ENCODE results near the gene POLD1.
"Not testable (repeated sequence)": the region's sequence is repeated elsewhere in the genome, so short reads cannot be mapped to it uniquely, and the experiment has no call there.

POLD1 gene

DNA sequence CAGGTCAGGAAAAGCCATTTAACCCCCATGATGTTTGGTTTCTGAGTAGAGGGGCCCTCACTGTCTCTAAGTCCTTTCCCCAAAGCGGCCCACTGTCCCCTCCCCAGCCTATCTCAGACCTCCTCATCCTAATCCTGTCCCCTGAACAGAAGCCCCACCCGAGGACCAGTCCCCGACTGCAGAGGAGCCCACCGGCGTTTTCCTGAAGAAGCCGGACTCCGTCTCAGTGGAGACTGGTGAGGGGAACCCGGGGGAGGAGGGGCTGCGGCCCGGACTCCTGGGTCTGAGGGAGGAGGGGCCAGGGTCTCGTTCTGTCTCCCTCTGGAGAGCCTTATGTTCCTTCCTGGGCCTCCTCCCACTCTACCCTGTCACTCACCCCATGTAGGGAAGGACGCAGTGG is 51.5 kb downstream of the POLD1 start:
- no peak overlapping the region for H3K4me3 ChIP-seq (ENCODE audit: low read depth, low read length)
- no peak overlapping the region for H3K18ac ChIP-seq (ENCODE audit: low read length)
- H3K9me3 ChIP-seq (ENCODE audit: insufficient read depth, low read depth, low read length): no peaks in the 10 kb centered on the region
- no peak overlapping the region for H3K9ac ChIP-seq (ENCODE audit: low read length)
- WGBS (ENCODE audit: extremely low coverage, insufficient coverage, insufficient read length): no CpG with 5 or more reads among the region's 12 CpGs
- H3K4me2 ChIP-seq (ENCODE audit: low read length): no peak overlapping the region
- no peak overlapping the region for H2BK120ac ChIP-seq (ENCODE audit: insufficient read depth, low read length, poor library complexity)
- no peak overlapping the region for H3K14ac ChIP-seq (ENCODE audit: low read length)
- H2BK5ac ChIP-seq (ENCODE audit: low read depth, low read length, poor library complexity): no peak overlapping the region
- H4K8ac ChIP-seq (ENCODE audit: low read depth, low read length): no peak overlapping the region
- DNase-seq: no peak
- H3K79me1 ChIP-seq (ENCODE audit: low read length): peaks cover 7% of the 10 kb centered on the region
- no peak overlapping the region for H3K4ac ChIP-seq (ENCODE audit: low read depth, low read length)
- H2BK12ac ChIP-seq (ENCODE audit: low read length): no peak overlapping the region
- H3K23ac ChIP-seq (ENCODE audit: low read length): no peak overlapping the region
- H2AK5ac ChIP-seq (ENCODE audit: low read length): no peak overlapping the region
- no peak overlapping the region for H2AFZ ChIP-seq (ENCODE audit: insufficient read depth, low read length, poor library complexity)
- peaks cover 6 to 8% of the 10 kb centered on the region in 2 experiments for H3K4me1 ChIP-seq (ENCODE audit: control insufficient read depth in 1 of 2, insufficient read depth in 2 of 2, low read length in 2 of 2)
- H4K12ac ChIP-seq (ENCODE audit: low read depth, low read length): no peak overlapping the region
- no peaks in the 10 kb centered on the region for H3K36me3 ChIP-seq (ENCODE audit: control insufficient read depth in 1 of 2, insufficient read depth in 2 of 2, low read length in 2 of 2)
- no peaks in the 10 kb centered on the region for H3K27me3 ChIP-seq (ENCODE audit: insufficient read depth, low read length)
- H3K27ac ChIP-seq (ENCODE audit: low read depth, low read length): no peak overlapping the region
- peaks cover 2% of the 10 kb centered on the region for H3K79me2 ChIP-seq (ENCODE audit: control insufficient read depth, insufficient read depth, low read length, poor library complexity)
- no peak overlapping the region for H4K91ac ChIP-seq (ENCODE audit: low read depth, low read length)

DNA sequence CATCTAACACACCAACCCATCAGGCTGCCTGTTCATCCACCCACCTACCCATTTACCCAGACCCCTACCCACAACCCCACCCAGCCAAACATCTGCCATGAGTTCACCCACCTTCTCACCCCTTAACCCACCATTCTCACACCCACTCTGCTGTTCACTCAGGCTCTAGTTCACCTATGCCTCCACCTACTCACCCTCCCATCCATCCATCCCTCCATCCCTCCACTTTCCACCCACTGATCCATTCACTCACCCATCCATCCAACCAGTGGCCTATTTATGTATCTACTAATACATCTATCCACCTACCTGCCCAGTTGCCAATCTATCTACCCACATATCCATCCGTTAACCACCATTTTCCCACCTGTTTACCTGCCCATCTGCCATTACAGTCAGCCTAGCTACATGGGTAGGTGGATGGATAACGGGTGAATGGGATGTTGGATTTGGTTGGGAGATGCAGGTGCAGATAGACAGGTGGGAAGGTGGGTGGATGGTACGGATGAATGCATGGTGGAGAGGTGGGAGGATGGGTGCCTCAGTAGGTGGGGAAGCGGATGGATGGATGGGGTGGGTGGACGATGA is 53.8 kb downstream of the POLD1 start:
- Histone ChIP-seq H2BK120ac (ENCODE audit: insufficient read depth, low read length, poor library complexity) (no peak overlapping the region), H3K27me3 (ENCODE audit: insufficient read depth, low read length) (no peaks in the 10 kb centered on the region), H3K9me3 (ENCODE audit: insufficient read depth, low read depth, low read length) (no peaks in the 10 kb centered on the region), H3K18ac (ENCODE audit: low read length) (no peak overlapping the region), H3K36me3 (ENCODE audit: control insufficient read depth in 1 of 2, insufficient read depth in 2 of 2, low read length in 2 of 2) (no peaks in the 10 kb centered on the region), H3K4me3 (ENCODE audit: low read depth, low read length) (no peak overlapping the region), H2AFZ (ENCODE audit: insufficient read depth, low read length, poor library complexity) (no peak overlapping the region), H3K27ac (ENCODE audit: low read depth, low read length) (no peak overlapping the region), H4K91ac (ENCODE audit: low read depth, low read length) (no peak overlapping the region), H3K4me1 (ENCODE audit: control insufficient read depth in 1 of 2, insufficient read depth in 2 of 2, low read length in 2 of 2) (no peaks in the 10 kb centered on the region), H3K23ac (ENCODE audit: low read length) (no peak overlapping the region), H3K4ac (ENCODE audit: low read depth, low read length) (no peak overlapping the region), H4K12ac (ENCODE audit: low read depth, low read length) (no peak overlapping the region), H3K79me2 (ENCODE audit: control insufficient read depth, insufficient read depth, low read length, poor library complexity) (no peaks in the 10 kb centered on the region), H3K9ac (ENCODE audit: low read length) (no peak overlapping the region), H3K4me2 (ENCODE audit: low read length) (no peak overlapping the region), H2BK12ac (ENCODE audit: low read length) (no peak overlapping the region), H3K79me1 (ENCODE audit: low read length) (no peaks in the 10 kb centered on the region), H3K14ac (ENCODE audit: low read length) (no peak overlapping the region), H2AK5ac (ENCODE audit: low read length) (no peak overlapping the region), H4K8ac (ENCODE audit: low read depth, low read length) (no peak overlapping the region), H2BK5ac (ENCODE audit: low read depth, low read length, poor library complexity) (no peak overlapping the region)
- 100% methylated on average over 2 of the region's 5 CpGs for WGBS (ENCODE audit: extremely low coverage, insufficient coverage, insufficient read length)
- no peak for DNase-seq

DNA sequence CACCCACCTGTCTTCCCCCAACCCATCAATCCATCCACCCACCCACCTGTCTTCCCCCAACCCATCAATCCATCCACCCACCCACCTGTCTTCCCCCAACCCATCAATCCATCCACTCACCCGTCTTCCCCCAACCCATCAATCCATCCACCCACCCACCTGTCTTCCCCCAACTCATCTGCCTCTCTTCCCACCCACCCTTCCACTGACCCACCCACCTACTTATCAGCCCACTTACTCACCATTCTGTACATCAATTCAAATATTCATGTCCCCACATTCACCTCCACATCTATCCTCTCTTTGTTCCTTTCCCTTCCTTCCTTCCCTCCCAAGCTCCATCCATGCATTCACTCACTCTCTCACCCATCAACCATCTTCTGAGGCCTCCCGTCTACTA is 55.0 kb downstream of the POLD1 start:
- not testable (repeated sequence) for H3K4me3 ChIP-seq (ENCODE audit: low read depth, low read length); H3K79me1 ChIP-seq (ENCODE audit: low read length); H2BK5ac ChIP-seq (ENCODE audit: low read depth, low read length, poor library complexity); H2AK5ac ChIP-seq (ENCODE audit: low read length); H3K9me3 ChIP-seq (ENCODE audit: insufficient read depth, low read depth, low read length); H3K23ac ChIP-seq (ENCODE audit: low read length); H3K4ac ChIP-seq (ENCODE audit: low read depth, low read length); H3K4me2 ChIP-seq (ENCODE audit: low read length); H4K12ac ChIP-seq (ENCODE audit: low read depth, low read length); H2BK120ac ChIP-seq (ENCODE audit: insufficient read depth, low read length, poor library complexity); H3K79me2 ChIP-seq (ENCODE audit: control insufficient read depth, insufficient read depth, low read length, poor library complexity); DNase-seq; H4K8ac ChIP-seq (ENCODE audit: low read depth, low read length); H3K36me3 ChIP-seq (ENCODE audit: control insufficient read depth in 1 of 2, insufficient read depth in 2 of 2, low read length in 2 of 2); H3K9ac ChIP-seq (ENCODE audit: low read length); H2AFZ ChIP-seq (ENCODE audit: insufficient read depth, low read length, poor library complexity); H3K27me3 ChIP-seq (ENCODE audit: insufficient read depth, low read length); H3K4me1 ChIP-seq (ENCODE audit: control insufficient read depth in 1 of 2, insufficient read depth in 2 of 2, low read length in 2 of 2); H4K91ac ChIP-seq (ENCODE audit: low read depth, low read length); H2BK12ac ChIP-seq (ENCODE audit: low read length); H3K27ac ChIP-seq (ENCODE audit: low read depth, low read length); H3K18ac ChIP-seq (ENCODE audit: low read length); H3K14ac ChIP-seq (ENCODE audit: low read length)
- WGBS (ENCODE audit: extremely low coverage, insufficient coverage, insufficient read length): 100% methylated on average over 1 of the region's 2 CpGs

DNA sequence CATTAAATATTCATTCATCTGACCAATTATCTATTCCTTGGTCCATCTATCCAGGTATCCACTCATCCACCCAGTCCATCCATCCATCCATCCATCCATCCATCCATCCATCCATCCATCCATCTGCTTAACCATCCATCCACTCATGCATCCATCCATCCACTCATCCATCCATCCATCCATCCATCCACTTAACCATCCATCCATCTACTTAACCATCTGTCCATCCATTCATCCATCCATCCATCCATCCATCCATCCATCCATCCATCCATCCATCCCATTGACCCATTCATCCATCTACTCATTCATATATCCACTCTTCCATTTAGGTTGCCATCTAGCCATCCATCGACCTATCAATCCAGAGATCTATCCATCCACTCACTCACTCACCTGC is 59.9 kb downstream of the POLD1 start:
- Histone ChIP-seq H3K27ac (ENCODE audit: low read depth, low read length) (no peak overlapping the region), H4K12ac (ENCODE audit: low read depth, low read length) (no peak overlapping the region), H3K27me3 (ENCODE audit: insufficient read depth, low read length) (no peaks in the 10 kb centered on the region), H3K9ac (ENCODE audit: low read length) (no peak overlapping the region), H2AK5ac (ENCODE audit: low read length) (no peak overlapping the region), H2BK5ac (ENCODE audit: low read depth, low read length, poor library complexity) (no peak overlapping the region), H3K4me1 (ENCODE audit: control insufficient read depth in 1 of 2, insufficient read depth in 2 of 2, low read length in 2 of 2) (no peaks in the 10 kb centered on the region), H3K4ac (ENCODE audit: low read depth, low read length) (no peak overlapping the region), H2BK120ac (ENCODE audit: insufficient read depth, low read length, poor library complexity) (no peak overlapping the region), H3K36me3 (ENCODE audit: control insufficient read depth in 1 of 2, insufficient read depth in 2 of 2, low read length in 2 of 2) (no peaks in the 10 kb centered on the region), H3K18ac (ENCODE audit: low read length) (no peak overlapping the region), H2AFZ (ENCODE audit: insufficient read depth, low read length, poor library complexity) (no peak overlapping the region), H3K4me3 (ENCODE audit: low read depth, low read length) (no peak overlapping the region), H3K14ac (ENCODE audit: low read length) (no peak overlapping the region), H3K23ac (ENCODE audit: low read length) (no peak overlapping the region), H3K9me3 (ENCODE audit: insufficient read depth, low read depth, low read length) (peaks cover 7% of the 10 kb centered on the region), H3K79me2 (ENCODE audit: control insufficient read depth, insufficient read depth, low read length, poor library complexity) (no peaks in the 10 kb centered on the region), H4K8ac (ENCODE audit: low read depth, low read length) (no peak overlapping the region), H2BK12ac (ENCODE audit: low read length) (no peak overlapping the region), H3K4me2 (ENCODE audit: low read length) (no peak overlapping the region), H3K79me1 (ENCODE audit: low read length) (no peaks in the 10 kb centered on the region), H4K91ac (ENCODE audit: low read depth, low read length) (no peak overlapping the region)
- WGBS (ENCODE audit: extremely low coverage, insufficient coverage, insufficient read length): no CpG with 5 or more reads among the region's 1 CpG
- DNase-seq: no peak

All from trophoblast cell (in vitro differentiated cells and primary cell).